GM12878 (cell line): ENCODE data around the gene UGT1A6. TPM values are rescaled to one million over a fixed set of nuclear protein-coding genes. Genes with fewer than 3 reads are reported as not detected.

Experiments used
- ATAC-seq: fragments of 200-7000 bp; cut with Tn5 transposase; 3 replicates; pipeline ENCODE4 v1.9.1; 2020; ENCODE audit warnings: mild to moderate bottlenecking, moderate library complexity
- BruUV-seq: library from RNA; stranded (reverse); fragments of 400-500 nt; replicated peaks from 2 replicates; lab custom pipeline; 2021; lab: Mats Ljungman, UMichigan
- CTCF ChIA-PET: fragments of 300-600 bp; sonication (Branson Sonifier 250); formaldehyde crosslinking; extraction: SDS; loops from one replicate; lab custom pipeline; 2021; ENCODE audit warnings: inconsistent platforms; lab: Yijun Ruan, JAX
- POLR2A ChIA-PET: fragments of 350-600 bp; formaldehyde crosslinking; extraction: SDS; loops from one replicate; lab custom pipeline; 2021; ENCODE audit warnings: inconsistent platforms; lab: Charles Lee
- RAD21 ChIA-PET: fragments of 300-600 bp; sonication (Branson Sonifier 250); formaldehyde crosslinking; loops from one replicate; lab custom pipeline; 2023; ENCODE audit warnings: antibody characterized with exemption; ENCODE audit not compliant: unreplicated experiment; lab: Charles Lee
- SMC1A ChIA-PET: fragments of 300-600 bp; sonication (Branson Sonifier 250); formaldehyde crosslinking; loops from one replicate; lab custom pipeline; 2023; ENCODE audit not compliant: unreplicated experiment, uncharacterized antibody; lab: Charles Lee
- DNase-seq: peaks from one replicate; pipeline ENCODE4 v3.0.0-alpha.2; 2011; ENCODE audit warnings: low read depth, low spot score
- FAIRE-seq: peaks from 3 replicates; lab custom pipeline; 2011; peaks lifted over from hg19 to GRCh38; lab: Jason Lieb, UNC
- H2AFZ ChIP-seq: 2 replicates; pipeline ENCODE4 v1.6.0; 2011; ENCODE audit warnings: low read depth, low read length, control low read depth; ENCODE audit not compliant: control insufficient read depth
- H3K27ac ChIP-seq: 2 replicates; pipeline ENCODE4 v1.5.1; 2011; ENCODE audit warnings: control low read depth; ENCODE audit not compliant: control insufficient read depth, insufficient read depth
- H3K27me3 ChIP-seq, 2 experiments: replicated peaks in 1 of 2; 2 replicates each; pipeline versions ENCODE4 v1.6.0 to v1.6.1; 2011; ENCODE audit warnings: low read length in 1 of 2; ENCODE audit not compliant: control insufficient read depth in 2 of 2, insufficient read depth in 2 of 2
- H3K36me3 ChIP-seq, 2 experiments: 2 replicates each; pipeline ENCODE4 v1.5.1; 2011; ENCODE audit warnings: low read length in 1 of 2; ENCODE audit not compliant: control insufficient read depth in 2 of 2, insufficient read depth in 2 of 2
- H3K4me1 ChIP-seq: 2 replicates; pipeline ENCODE4 v1.6.1; 2011; ENCODE audit warnings: mild to moderate bottlenecking, low read length, moderate library complexity, mixed read lengths; ENCODE audit not compliant: control insufficient read depth, insufficient read depth
- H3K4me2 ChIP-seq: 2 replicates; pipeline ENCODE4 v1.6.0; 2011; ENCODE audit warnings: control low read depth; ENCODE audit not compliant: control insufficient read depth, insufficient read depth
- H3K4me3 ChIP-seq: fragments of 200-600 bp; sonication (generic); 2 replicates; pipeline ENCODE4 v1.5.1; 2016
- H3K79me2 ChIP-seq: 2 replicates; pipeline ENCODE4 v1.6.0; 2011; ENCODE audit warnings: low read length; ENCODE audit not compliant: control insufficient read depth, insufficient read depth
- H3K9ac ChIP-seq: 2 replicates; pipeline ENCODE4 v1.8.0; 2011; ENCODE audit warnings: low read length, control low read depth, mixed read lengths; ENCODE audit not compliant: control insufficient read depth, insufficient read depth
- H3K9me3 ChIP-seq: replicated peaks from 3 replicates; pipeline ENCODE4 v1.5.1; 2011; ENCODE audit warnings: mild to moderate bottlenecking, low read length; ENCODE audit not compliant: control insufficient read depth, insufficient read depth
- H4K20me1 ChIP-seq: 2 replicates; pipeline ENCODE4 v1.6.0; 2011; ENCODE audit not compliant: control insufficient read depth, insufficient read depth
- BCL11A ChIP-seq: IDR thresholded peaks from 2 replicates; pipeline ENCODE4 v1.6.1; 2011; ENCODE audit warnings: low read depth, low read length
- BCL3 ChIP-seq: IDR thresholded peaks from 2 replicates; pipeline ENCODE4 v1.6.1; 2011; ENCODE audit warnings: borderline replicate concordance, low read depth, mild to moderate bottlenecking, moderate library complexity, low read length; ENCODE audit not compliant: insufficient read depth, poor library complexity, severe bottlenecking
- GABPA ChIP-seq: IDR thresholded peaks from 2 replicates; pipeline ENCODE4 v1.6.1; 2014; ENCODE audit warnings: antibody characterized with exemption, low read depth, mild to moderate bottlenecking, inconsistent platforms
- MXI1 ChIP-seq: fragments of 150-350 bp; IDR thresholded peaks from 2 replicates; pipeline ENCODE4 v1.6.1; 2011; ENCODE audit warnings: low read depth, mild to moderate bottlenecking, inconsistent platforms, low read length, improper control_type of control experiment
- WGBS: methylation state at CpG from one replicate; pipeline ENCODE4 v1.1.6; 2016; ENCODE audit warnings: low lambda C conversion rate; ENCODE audit not compliant: insufficient replicate concordance, insufficient coverage; ENCODE audit errors: missing lambda C conversion rate; 5-methylcytosine and 5-hydroxymethylcytosine counted together
- in situ Hi-C: fragments of 300-500 bp; cut with MboI; formaldehyde crosslinking; loops from 9 replicates; pipeline ENCODE4 v1.14.3; 2018; ENCODE audit warnings: mixed read lengths
- intact Hi-C: fragments of 100-400 bp; cut with micrococcal nuclease; formaldehyde crosslinking; loops from one replicate; pipeline ENCODE4 v1.14.2; 2022; ENCODE audit not compliant: unreplicated experiment
- polyA plus RNA-seq, 11 experiments: library from polyadenylated mRNA; depleted of rRNA in 4 of 11; unstranded in 6 of 11; stranded (reverse) in 5 of 11; fragments of >200 nt; fragmentation: Nextera tagmentation in 4 of 11; fragmentation: Illumina TruSeq in 1 of 11; extraction: Ambion mirVana in 4 of 11; extraction: Trizol in 1 of 11; gene quantifications; 1 replicate in 1 of 11; 2 replicates in 10 of 11; pipeline versions ENCODE4 v1.2.1 to v1.2.3, GENCODE V29; 2011 to 2016; ENCODE audit warnings: inconsistent platforms in 2 of 11, missing spikeins in 2 of 11, low read depth in 1 of 11
- total RNA-seq, 4 experiments: library from RNA; depleted of rRNA in 3 of 4; stranded (reverse); fragments of >200 nt in 3 of 4; fragmentation: Illumina TruSeq in 1 of 4; extraction: Trizol in 1 of 4; gene quantifications; 2 replicates each; pipeline versions ENCODE4 v1.2.1 to v1.2.3, GENCODE V29; 2013 to 2021

The UGT1A6 gene
- total and polyA plus RNA-seq, 10 of the 15 experiments (the other 5 are each of a cell fraction or from before 2014, with no cell fraction given): not detected

GRCh38 chr2:233817995-233818638 lies 125.4 kb downstream of the UGT1A6 start:
- WGBS: 29% methylated on average over 11 of the region's 11 CpGs
- Histone ChIP-seq H3K4me3 (no peak overlapping the region), H3K9ac (no peak overlapping the region), H4K20me1 (no peaks in the 10 kb centered on the region), H3K27me3 (no peaks in the 10 kb centered on the region; a peak in 3 of 4 replicates), H3K27ac (no peak overlapping the region), H3K4me1 (no peaks in the 10 kb centered on the region), H3K9me3 (no peaks in the 10 kb centered on the region), H3K36me3 (no peaks in the 10 kb centered on the region), H3K79me2 (no peaks in the 10 kb centered on the region), H2AFZ (no peak overlapping the region)
- ChIA-PET RAD21 (no interaction called here), POLR2A (no interaction called here), CTCF (no interaction called here)
- FAIRE-seq (no peak), DNase-seq (no peak), ATAC-seq (no peak)
- intact Hi-C loops: no loop called here
- TF ChIP-seq BCL3 (no peak), MXI1 (no peak), BCL11A (no peak), GABPA (no peak)
- TF ChIP-seq, all 136 proteins: peak for 0
- H3K4me2 ChIP-seq: no peak overlapping the region
- SMC1A ChIA-PET: no interaction called here
- in situ Hi-C loops: no loop called here
- no TSS peak for BruUV-seq
